Panc1 (cell line): ENCODE results near the gene FBXL14. TPM values are rescaled to one million over a fixed set of nuclear protein-coding genes. Genes with fewer than 3 reads are reported as not detected.

Source experiments
- ATAC-seq: fragments of 200-7000 bp; cut with Tn5 transposase; 2 replicates; pipeline ENCODE4 v1.9.1; 2020; ENCODE audit warnings: mild to moderate bottlenecking, moderate library complexity
- BruUV-seq: library from RNA; stranded (reverse); fragments of 400-500 nt; replicated peaks from 2 replicates; lab custom pipeline; 2021; lab: Mats Ljungman, UMichigan
- CTCF ChIA-PET: fragments of 300-600 bp; sonication (Branson Sonifier 250); formaldehyde crosslinking; loops from one replicate; lab custom pipeline; 2022; ENCODE audit warnings: antibody characterized with exemption; lab: Charles Lee
- POLR2A ChIA-PET: fragments of 300-600 bp; sonication (Branson Sonifier 250); formaldehyde crosslinking; loops from one replicate; lab custom pipeline; 2022; ENCODE audit warnings: antibody characterized with exemption; lab: Charles Lee
- DNase-seq: peaks from one replicate; pipeline ENCODE4 v3.0.0-alpha.2; 2010; ENCODE audit warnings: low read depth, low spot score
- H3K27ac ChIP-seq: 2 replicates; pipeline ENCODE4 v1.5.1; 2011; ENCODE audit warnings: mild to moderate bottlenecking, low read length, inconsistent platforms
- H3K27me3 ChIP-seq: fragments of 200-500 bp; sonication (Bioruptor generic); 2 replicates; pipeline ENCODE4 v1.6.0; 2014; ENCODE audit warnings: low read length, inconsistent platforms; ENCODE audit not compliant: control insufficient read depth, insufficient read depth
- H3K36me3 ChIP-seq: fragments of 200-500 bp; sonication (Bioruptor generic); 2 replicates; pipeline ENCODE4 v1.5.1; 2014; ENCODE audit warnings: inconsistent platforms, mild to moderate bottlenecking, low read length, moderate library complexity; ENCODE audit not compliant: control insufficient read depth, insufficient read depth
- H3K4me1 ChIP-seq: 2 replicates; pipeline ENCODE4 v1.5.1; 2011; ENCODE audit warnings: inconsistent platforms, mild to moderate bottlenecking, low read length, moderate library complexity; ENCODE audit not compliant: control insufficient read depth, insufficient read depth
- H3K4me3 ChIP-seq, 2 experiments: 2 replicates each; pipeline ENCODE4 v1.5.1; 2011 to 2012; ENCODE audit warnings: low read depth in 2 of 2, low read length in 2 of 2, mild to moderate bottlenecking in 2 of 2, inconsistent platforms in 1 of 2, moderate library complexity in 1 of 2
- H3K9me3 ChIP-seq: fragments of 200-500 bp; sonication (Bioruptor generic); 2 replicates; pipeline ENCODE4 v1.5.1; 2014; ENCODE audit warnings: low read depth, mild to moderate bottlenecking, inconsistent platforms, low read length, moderate library complexity; ENCODE audit not compliant: control insufficient read depth, insufficient read depth
- CTCF ChIP-seq: fragments of 450-650 bp; IDR thresholded peaks from 2 replicates; pipeline ENCODE4 v1.5.1; 2017; ENCODE audit warnings: mild to moderate bottlenecking
- POLR2AphosphoS5 ChIP-seq: IDR thresholded peaks from 2 replicates; pipeline ENCODE4 v1.6.1; 2012; ENCODE audit warnings: mild to moderate bottlenecking, low read depth, low read length, moderate library complexity
- REST ChIP-seq, 2 experiments: IDR thresholded peaks; 2 replicates each; pipeline ENCODE4 v1.6.1; 2011 to 2012; ENCODE audit warnings: low read depth in 2 of 2, control low read depth in 1 of 2, low read length in 1 of 2, mild to moderate bottlenecking in 1 of 2, moderate library complexity in 1 of 2; ENCODE audit not compliant: insufficient read depth in 1 of 2
- SIN3A ChIP-seq: IDR thresholded peaks from 2 replicates; pipeline ENCODE4 v1.6.1; 2012; ENCODE audit warnings: low read depth, mild to moderate bottlenecking, low read length, moderate library complexity, borderline replicate concordance; ENCODE audit not compliant: insufficient read depth
- TCF7L2 ChIP-seq: IDR thresholded peaks from 2 replicates; pipeline ENCODE4 v1.6.1; 2011; ENCODE audit warnings: mild to moderate bottlenecking, low read depth, low read length, inconsistent platforms
- in situ Hi-C: cut with HindIII; loops from 2 replicates; pipeline ENCODE4 v1.10.0; 2016; ENCODE audit warnings: low sequenced_read_pairs, low pct_unique_long_range_greater_than_20kb
- intact Hi-C: fragments of 100-400 bp; cut with micrococcal nuclease; formaldehyde crosslinking; loops from one replicate; pipeline ENCODE4 v1.10.0; 2022; ENCODE audit not compliant: unreplicated experiment
- total RNA-seq: library from RNA; stranded (reverse); gene quantifications from one replicate; pipeline ENCODE4 v1.2.1, GENCODE V29; 2021; ENCODE audit not compliant: unreplicated experiment

The FBXL14 gene
- total RNA-seq, 1 experiment from 2014 or later: 15.1 TPM

DNA sequence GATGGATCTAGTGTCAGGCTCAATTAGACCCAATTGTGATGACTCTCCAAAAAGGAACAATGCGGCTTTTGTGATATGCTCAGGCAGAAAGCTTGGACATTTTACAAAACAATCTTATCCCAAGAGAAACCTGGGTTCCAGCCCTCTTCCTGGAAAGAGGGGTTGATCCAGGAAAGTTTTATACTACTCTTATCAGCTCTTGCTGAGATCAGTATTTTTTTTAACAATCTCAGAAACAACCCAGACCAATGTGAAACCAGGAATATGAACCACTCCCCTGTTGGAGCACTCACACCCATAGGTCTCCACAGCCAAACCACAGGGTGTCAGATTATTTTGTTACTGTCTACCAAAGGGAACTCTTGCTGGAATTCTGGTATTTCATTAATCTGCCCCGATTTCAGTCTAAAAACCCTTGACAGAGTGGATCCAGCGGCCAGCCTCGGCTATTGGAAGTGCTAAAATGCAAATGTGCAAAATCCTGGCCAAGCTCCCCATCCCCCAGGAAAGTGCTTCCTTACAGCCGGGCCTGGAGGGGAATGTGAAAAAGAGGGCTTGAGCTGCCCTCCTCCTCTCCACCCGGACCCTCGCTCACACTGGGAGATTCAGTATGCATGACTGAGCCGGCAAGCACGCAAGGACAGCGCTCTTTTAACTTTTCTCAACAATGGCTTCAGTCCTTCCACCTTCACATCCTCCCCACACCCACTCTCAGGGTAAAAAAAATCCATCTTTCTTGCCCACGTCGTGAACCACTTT lies 4.0 kb downstream of the FBXL14 start:
- ChIA-PET POLR2A (no interaction called here), CTCF (no interaction called here)
- intact Hi-C loops (no loop called here), in situ Hi-C loops (no loop called here)
- no peak for TF ChIP-seq CTCF
- no peak for TF ChIP-seq TCF7L2
- no peak for TF ChIP-seq REST (IDR thresholded peaks at IDR 0.05; ENCODE audit: insufficient read depth in 1 of 2, low read depth in 2 of 2, low read length in 1 of 2)
- no peak for TF ChIP-seq SIN3A
- TF ChIP-seq POLR2AphosphoS5: no peak
- ATAC-seq (no peak), DNase-seq (no peak)
- Histone ChIP-seq H3K27me3 (no peaks in the 10 kb centered on the region), H3K9me3 (no peaks in the 10 kb centered on the region), H3K27ac (peak overlapping the region; percentile 81), H3K4me3 (peak overlapping the region; percentile 39 to 50), H3K36me3 (no peaks in the 10 kb centered on the region), H3K4me1 (peaks cover 46% of the 10 kb centered on the region)
- no TSS peak for BruUV-seq

DNA sequence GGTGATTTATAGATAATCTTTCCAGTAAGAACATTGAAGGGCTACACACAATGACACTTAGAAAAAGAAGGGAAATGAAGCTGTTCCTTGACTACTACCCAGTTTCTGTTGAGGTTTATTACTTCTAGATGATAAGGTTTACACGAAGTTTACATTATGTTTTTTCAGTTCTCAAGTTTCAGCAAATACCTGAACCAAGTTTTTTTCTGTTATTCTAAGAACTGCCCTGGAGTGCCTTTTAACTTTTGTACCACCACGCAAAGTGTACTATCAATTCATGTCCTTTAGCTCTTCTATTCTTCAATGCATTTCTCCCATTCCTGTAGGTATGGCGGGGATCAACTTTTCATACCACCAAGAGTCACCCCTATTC lies 5.8 kb downstream of the FBXL14 start:
- TF ChIP-seq SIN3A: no peak
- TF ChIP-seq TCF7L2: no peak
- TF ChIP-seq REST (IDR thresholded peaks at IDR 0.05; ENCODE audit: insufficient read depth in 1 of 2, low read depth in 2 of 2, low read length in 1 of 2): no peak
- no peak for TF ChIP-seq CTCF
- TF ChIP-seq POLR2AphosphoS5: no peak
- ChIA-PET CTCF (no interaction called here), POLR2A (no interaction called here)
- DNase-seq (no peak), ATAC-seq (no peak)
- peak overlapping the region; percentile 70; the same call in 1 of the 2 replicates for H3K27ac ChIP-seq
- H3K4me1 ChIP-seq: peaks cover 46% of the 10 kb centered on the region
- no TSS peak for BruUV-seq
- in situ Hi-C loops: no loop called here
- intact Hi-C loops: no loop called here
- no peaks in the 10 kb centered on the region for H3K9me3 ChIP-seq
- H3K4me3 ChIP-seq: no peak overlapping the region
- no peaks in the 10 kb centered on the region for H3K27me3 ChIP-seq
- H3K36me3 ChIP-seq: no peaks in the 10 kb centered on the region
